Cardiac septum (tissue), 1 donor: Measurements from ENCODE around the gene SELENBP1. TPM values are rescaled to one million over a fixed set of nuclear protein-coding genes. Genes with fewer than 3 reads are reported as not detected.
"Not testable (repeated sequence)": the region's sequence is repeated elsewhere in the genome, so short reads cannot be mapped to it uniquely, and the experiment has no call there.

Experiments
- DNase-seq: peaks from one replicate; pipeline ENCODE4 v3.0.0-alpha.2; 2020; ENCODE audit warnings: low spot score
- intact Hi-C: fragments of 100-400 bp; cut with DNase I; formaldehyde crosslinking; loops from one replicate; pipeline ENCODE4 v1.14.0; 2022
- long read RNA-seq: library from polyadenylated mRNA; unstranded; transcript quantifications from one replicate; pipeline ENCODE4 v2.0.0, GENCODE V29; 2021
- total RNA-seq: library from RNA; stranded (reverse); fragmentation: NEBNext Ultra II Directional; extraction: Animal tissue kit (Norgen Biotek cat#: 25700); gene quantifications from one replicate; pipeline ENCODE4 v1.2.1, GENCODE V29; 2021
- donor health status: DM: no; HTN: no; CAD: no.

The SELENBP1 gene
- total RNA-seq = 21.2 TPM
- long read RNA-seq, transcript SELENBP1-201 (12 exons, 1,752 nt) = major isoform, 31 of 48 reads
- long read RNA-seq, partial matches to known transcripts = 2 of 48 reads
- long read RNA-seq, other reads (novel, unspliced or antisense) = 10 of 48 reads

DNA sequence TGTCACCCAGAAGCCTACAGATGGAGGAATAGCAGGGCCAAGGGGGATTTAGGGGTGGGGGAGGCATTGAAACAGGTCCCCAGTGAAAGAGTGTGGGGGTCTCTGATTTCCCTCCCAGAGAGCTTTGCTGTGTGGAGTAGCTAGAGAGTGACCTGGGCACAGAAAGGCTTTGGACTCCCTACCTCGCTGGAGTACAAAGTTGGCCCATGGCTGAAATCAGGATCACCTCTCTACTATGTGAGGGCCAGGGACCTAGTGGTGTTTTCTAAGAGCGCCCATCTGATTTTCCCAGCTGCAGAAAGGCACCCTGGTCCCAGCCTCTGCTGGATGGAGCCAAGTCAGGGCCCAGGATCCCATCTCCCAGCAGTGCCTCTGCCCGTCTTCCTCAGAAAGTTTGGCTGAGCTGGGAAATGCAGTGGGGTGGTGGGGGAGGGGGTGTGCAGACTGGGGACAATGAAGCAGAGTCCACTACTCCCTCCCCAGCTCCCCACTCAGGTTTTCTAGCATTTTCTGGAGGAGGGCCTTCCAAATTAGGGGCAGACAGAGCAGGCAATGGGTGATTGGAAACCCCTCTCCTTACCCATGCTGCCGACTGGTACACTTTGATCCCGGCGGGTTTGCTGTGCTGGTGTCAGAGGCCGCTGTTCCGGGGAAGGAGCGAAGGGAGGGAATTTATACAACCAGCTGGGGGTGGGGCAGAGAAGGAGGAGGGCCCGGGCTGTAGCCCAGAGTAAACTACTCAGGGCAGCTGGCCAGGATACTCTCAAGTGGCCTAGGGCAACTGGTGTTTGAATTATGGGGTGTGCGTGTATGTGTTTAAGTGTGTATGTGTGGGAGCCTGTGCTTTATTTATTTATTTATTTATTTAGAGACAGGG is at the start of gene SELENBP1:
SELENBP1 (minus strand) TSS at position 648 of the 877 bp plus-strand sequence; CDS start at position 584, 64 bp downstream.
- intact Hi-C loops = no loop called here
- peak; percentile 86 for DNase-seq

DNA sequence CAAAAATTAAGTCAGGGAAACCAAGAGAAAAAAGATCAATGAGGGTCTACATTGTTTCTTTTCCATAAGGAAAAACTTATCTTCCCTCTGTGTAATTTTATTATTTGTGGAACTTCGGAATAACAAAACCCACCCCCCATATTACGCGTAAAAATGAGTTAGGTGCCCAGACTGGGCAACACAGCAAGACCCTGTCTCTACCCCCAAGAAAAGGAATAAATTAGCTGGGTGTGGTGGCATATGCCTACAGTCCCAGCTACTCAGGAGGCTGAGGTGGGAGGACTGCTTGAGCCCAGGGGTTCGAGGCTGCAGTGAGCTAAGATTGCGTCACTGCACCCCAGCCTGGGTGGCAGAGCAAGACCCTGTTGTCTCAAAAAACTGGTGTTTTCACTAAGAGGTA is 47.3 kb upstream of the SELENBP1 start:
- no peak for DNase-seq
- intact Hi-C loops = no loop called here

- intact Hi-C loops = no loop called here
- no peak for DNase-seq
Observed at GRCh38 chr1:151418081-151418480, 45.6 kb upstream of the SELENBP1 start.

DNA sequence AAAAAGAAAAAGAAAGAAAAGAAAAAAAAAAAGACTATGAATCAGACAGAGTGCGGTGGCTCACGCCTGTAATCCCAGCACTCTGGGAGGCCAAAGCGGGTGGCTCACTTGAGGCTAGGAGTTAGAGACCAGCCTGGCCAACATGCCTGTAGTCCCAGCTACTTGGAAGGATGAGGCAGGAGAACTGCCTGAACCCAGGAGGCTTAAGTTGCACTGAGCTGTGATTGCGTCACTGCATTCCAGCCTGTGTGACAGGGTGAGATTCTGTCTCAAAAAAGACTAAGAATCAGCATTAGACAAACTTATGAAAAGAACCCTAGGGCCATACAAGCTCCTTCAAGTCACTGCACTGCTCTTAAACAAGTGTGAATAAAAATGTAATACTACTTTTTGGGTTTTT is 43.7 kb upstream of the SELENBP1 start:
- intact Hi-C loops = no loop called here
- DNase-seq = no peak

DNA sequence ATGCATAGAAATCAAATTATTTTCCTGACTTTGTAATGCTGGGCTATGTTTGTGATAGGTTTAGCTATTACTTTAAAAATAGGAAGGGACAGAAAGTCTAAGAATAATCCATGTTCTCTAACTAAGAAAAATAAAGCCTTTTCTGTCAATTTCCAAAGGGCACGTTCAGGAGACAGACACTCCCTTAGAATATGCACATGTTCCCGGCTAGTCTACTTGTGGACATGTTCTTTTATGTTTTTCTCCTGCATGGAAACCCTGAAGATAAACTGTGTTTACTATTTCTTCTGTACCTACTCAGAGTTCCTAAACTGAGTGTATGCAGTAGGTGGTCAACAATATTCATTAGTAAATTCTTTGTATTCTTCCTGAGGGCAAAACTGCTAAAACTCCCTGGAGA is 39.4 kb upstream of the SELENBP1 start:
- intact Hi-C loops = no loop called here

DNA sequence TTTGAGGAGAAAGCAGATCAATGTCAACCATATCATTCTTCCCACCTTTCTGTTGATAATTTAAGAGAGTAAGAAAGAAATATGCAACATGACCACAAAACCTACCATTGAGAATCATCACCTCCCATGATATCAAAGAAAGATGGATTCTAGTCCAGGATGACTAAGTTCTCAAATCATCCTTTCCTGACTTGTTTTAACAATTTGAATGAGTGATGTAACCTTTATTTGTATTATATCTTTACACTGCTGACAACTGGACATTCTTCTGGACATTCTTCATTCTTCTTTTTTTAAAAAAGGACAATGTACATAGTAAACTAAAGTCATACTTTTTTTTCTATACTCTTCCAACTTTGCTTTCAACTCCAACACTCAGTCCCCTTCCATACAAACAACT is 36.4 kb upstream of the SELENBP1 start:
- intact Hi-C loops = no loop called here
- DNase-seq = no peak

More for the DNA sequence above, 39.4 kb upstream of the SELENBP1 start:
- DNase-seq = no peak

- intact Hi-C loops = no loop called here
Observed at GRCh38 chr1:151407304-151407703, 34.8 kb upstream of the SELENBP1 start.

GRCh38 chr1:151406176-151406575 is 33.7 kb upstream of the SELENBP1 start:
- no peak for DNase-seq
- intact Hi-C loops = no loop called here

More at GRCh38 chr1:151407304-151407703, 34.8 kb upstream of the SELENBP1 start:
- no peak for DNase-seq

DNA sequence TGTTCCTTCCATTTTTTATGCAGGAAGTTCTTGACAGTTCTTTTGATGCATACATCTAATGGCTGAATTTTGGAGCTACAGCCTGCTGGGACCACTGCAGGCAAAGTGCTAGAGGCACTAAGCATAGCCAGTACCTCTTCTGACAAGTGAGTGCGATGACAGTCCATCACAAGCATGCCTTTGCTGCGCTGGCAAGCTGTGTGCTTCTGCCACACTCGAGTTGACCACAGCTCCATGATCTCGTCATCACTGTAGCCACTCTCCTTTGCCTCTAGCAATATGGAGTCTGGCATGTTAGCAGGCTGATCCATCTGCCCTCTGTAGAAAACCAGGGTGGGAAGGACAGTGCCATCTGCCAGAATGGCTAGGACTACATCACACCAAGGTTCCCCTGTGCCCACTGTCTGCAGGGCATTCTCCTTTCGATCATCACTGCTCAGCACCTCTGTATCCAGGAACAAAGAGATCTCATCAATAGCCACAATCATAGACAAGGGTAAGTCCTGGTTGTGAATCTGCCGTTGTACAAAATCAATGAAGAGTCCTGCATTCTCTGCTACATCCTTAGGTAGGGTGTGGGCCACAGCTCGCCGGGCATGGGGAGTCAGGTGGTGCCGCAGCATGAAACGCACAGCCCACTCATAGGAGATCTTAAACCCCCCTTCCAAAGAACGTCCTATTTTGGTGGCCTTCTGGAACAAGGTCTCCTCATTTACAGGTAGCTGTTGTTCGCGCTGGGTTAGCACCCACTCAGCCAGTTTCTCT is 32.9 kb upstream of the SELENBP1 start:
- no peak for DNase-seq
- intact Hi-C loops = no loop called here

- intact Hi-C loops = loop anchor here (5.0 kb wide), 1 partner anchor 101 kb away; no protein-coding TSS in a partner anchor
- DNase-seq = no peak
Observed at GRCh38 chr1:151403612-151404011, 31.1 kb upstream of the SELENBP1 start.

- intact Hi-C loops = loop anchor here (5.0 kb wide), 1 partner anchor 100 kb away; no protein-coding TSS in a partner anchor
Observed at GRCh38 chr1:151402764-151403163, 30.3 kb upstream of the SELENBP1 start.

GRCh38 chr1:151401860-151402259 is 29.4 kb upstream of the SELENBP1 start:
- DNase-seq = no peak
- intact Hi-C loops = loop anchor here (5.0 kb wide), 1 partner anchor 100 kb away; no protein-coding TSS in a partner anchor

More at GRCh38 chr1:151402764-151403163, 30.3 kb upstream of the SELENBP1 start:
- DNase-seq = no peak

- intact Hi-C loops = loop anchor here (5.0 kb wide), 1 partner anchor 99 kb away; no protein-coding TSS in a partner anchor
- DNase-seq = no peak
Observed at GRCh38 chr1:151401125-151401788, 28.8 kb upstream of the SELENBP1 start.

GRCh38 chr1:151399324-151400171 is 27.0 kb upstream of the SELENBP1 start, which contains the start of gene PSMB4:
TSS of gene PSMB4 (plus strand) at chr1:151399573. CDS start at chr1:151399588, 15 bp downstream.
- intact Hi-C loops = loop anchor here (2.0 to 5.0 kb wide), 4 partner anchors 53 to 201 kb away; partner anchors contain the start of genes PIP5K1A and RFX5
- DNase-seq = peak; percentile 92

DNA sequence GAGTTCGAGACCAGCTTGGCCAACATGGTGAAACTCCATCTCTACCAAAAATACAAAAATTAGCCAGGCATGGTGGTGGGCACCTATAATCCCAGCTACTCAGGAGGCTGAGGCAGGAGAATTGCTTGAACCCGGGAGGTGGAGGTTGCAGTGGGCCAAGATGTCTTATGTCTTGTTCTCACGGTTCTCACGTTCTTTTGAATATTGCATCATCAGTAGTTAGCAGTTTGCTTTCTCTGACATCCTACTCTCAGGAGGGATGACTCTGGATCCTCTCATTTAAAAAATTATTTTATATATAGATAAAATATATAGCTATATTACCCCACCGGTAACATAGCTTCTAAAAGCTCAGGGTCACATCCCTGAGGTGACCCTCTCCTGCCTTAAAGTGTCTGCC is 23.8 kb upstream of the SELENBP1 start:
- intact Hi-C loops = not testable (repeated sequence)

DNA sequence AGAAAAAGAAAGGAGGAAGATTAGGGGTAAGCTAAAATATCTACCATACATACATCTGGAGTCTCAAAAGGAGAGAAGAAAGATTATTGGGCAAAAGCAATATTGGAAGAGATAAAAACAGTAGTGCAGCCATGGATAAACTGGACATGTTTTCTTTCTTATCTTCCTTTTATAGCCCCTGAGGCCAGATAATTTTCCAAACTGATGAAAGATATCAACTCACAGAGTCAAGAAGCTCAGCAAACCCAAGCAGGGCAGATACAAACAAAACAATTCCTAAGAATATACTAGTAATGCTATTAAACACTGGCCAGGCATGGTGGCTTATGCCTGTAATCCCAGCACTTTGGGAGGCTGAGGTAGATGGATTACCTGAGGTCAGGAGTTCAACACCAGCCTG is 21.1 kb upstream of the SELENBP1 start:
- DNase-seq = no peak
- intact Hi-C loops = no loop called here

More for the DNA sequence above, 23.8 kb upstream of the SELENBP1 start:
- DNase-seq = not testable (repeated sequence)

GRCh38 chr1:151391079-151391563 is 18.6 kb upstream of the SELENBP1 start:
- no peak for DNase-seq
- intact Hi-C loops = no loop called here
